Keratinocyte (primary cell): ENCODE data around the gene TNIK.
"Not testable (repeated sequence)": the region's sequence is repeated elsewhere in the genome, so short reads cannot be mapped to it uniquely, and the experiment has no call there.

Source experiments
- EZH2 ChIP-seq: IDR thresholded peaks from one replicate; pipeline ENCODE4 v1.6.1; 2012; ENCODE audit warnings: inconsistent platforms, mild to moderate bottlenecking, low read length, moderate library complexity
- TF ChIP-seq, protein P1 (sequence below), 3 experiments: IDR thresholded peaks in 1 of 3; conservative IDR thresholded peaks in 1 of 3; optimal IDR thresholded peaks in 1 of 3; 2 replicates in 2 of 3; 3 replicates in 1 of 3; pipeline versions ENCODE3 to v1.5.1; 2011; ENCODE audit warnings: low read length in 3 of 3, mild to moderate bottlenecking in 3 of 3, moderate library complexity in 2 of 3, control low read depth in 1 of 3, inconsistent platforms in 1 of 3; ENCODE audit not compliant: insufficient read depth in 2 of 3; ENCODE audit errors: extremely low read depth in 1 of 3

DNA sequence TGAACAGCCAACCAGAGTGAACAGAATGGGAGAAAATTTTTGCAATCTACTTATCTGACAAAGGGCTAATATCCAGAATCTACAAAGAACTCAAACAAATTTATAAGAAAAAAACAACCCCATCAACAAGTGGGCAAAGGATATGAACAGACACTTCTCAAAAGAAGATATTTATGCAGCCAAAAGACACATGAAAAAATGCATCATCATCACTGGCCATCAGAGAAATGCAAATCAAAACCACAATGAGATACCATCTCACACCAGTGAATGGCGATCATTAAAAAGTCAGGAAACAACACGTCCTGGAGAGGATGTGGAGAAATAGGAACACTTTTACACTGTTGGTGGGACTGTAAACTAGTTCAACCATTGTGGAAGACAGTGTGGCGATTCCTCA, 341.2 kb downstream of the TNIK start:
- TF ChIP-seq, protein P1, sequence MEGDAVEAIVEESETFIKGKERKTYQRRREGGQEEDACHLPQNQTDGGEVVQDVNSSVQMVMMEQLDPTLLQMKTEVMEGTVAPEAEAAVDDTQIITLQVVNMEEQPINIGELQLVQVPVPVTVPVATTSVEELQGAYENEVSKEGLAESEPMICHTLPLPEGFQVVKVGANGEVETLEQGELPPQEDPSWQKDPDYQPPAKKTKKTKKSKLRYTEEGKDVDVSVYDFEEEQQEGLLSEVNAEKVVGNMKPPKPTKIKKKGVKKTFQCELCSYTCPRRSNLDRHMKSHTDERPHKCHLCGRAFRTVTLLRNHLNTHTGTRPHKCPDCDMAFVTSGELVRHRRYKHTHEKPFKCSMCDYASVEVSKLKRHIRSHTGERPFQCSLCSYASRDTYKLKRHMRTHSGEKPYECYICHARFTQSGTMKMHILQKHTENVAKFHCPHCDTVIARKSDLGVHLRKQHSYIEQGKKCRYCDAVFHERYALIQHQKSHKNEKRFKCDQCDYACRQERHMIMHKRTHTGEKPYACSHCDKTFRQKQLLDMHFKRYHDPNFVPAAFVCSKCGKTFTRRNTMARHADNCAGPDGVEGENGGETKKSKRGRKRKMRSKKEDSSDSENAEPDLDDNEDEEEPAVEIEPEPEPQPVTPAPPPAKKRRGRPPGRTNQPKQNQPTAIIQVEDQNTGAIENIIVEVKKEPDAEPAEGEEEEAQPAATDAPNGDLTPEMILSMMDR (optimal IDR thresholded peaks at IDR 0.05 in 1 of 3, IDR thresholded peaks at IDR 0.05 in 1 of 3, conservative IDR thresholded peaks at IDR 0.05 in 1 of 3; ENCODE audit: extremely low read depth in 1 of 3, insufficient read depth in 2 of 3, low read length in 3 of 3): not testable (repeated sequence)
- not testable (repeated sequence) for TF ChIP-seq EZH2
